Small intestine (tissue), 7 donors: Measurements from ENCODE around the gene ERFL. TPM values are rescaled to one million over a fixed set of nuclear protein-coding genes. Genes with fewer than 3 reads are reported as not detected.

Source experiments
- DNase-seq, 2 donors: peaks; one replicate each; pipeline versions ENCODE4 v3.0.0 to v3.0.0-alpha.2; 2013
- FAIRE-seq: peaks from 2 replicates; lab custom pipeline; 2012; peaks lifted over from hg19 to GRCh38; lab: Jason Lieb, UNC
- H3K27ac ChIP-seq, 3 donors: one replicate each; pipeline ENCODE4 v1.5.1; 2013; ENCODE audit warnings: low read length in 2 of 3, mild to moderate bottlenecking in 2 of 3, control low read depth in 1 of 3, inconsistent platforms in 1 of 3, low read depth in 1 of 3, moderate library complexity in 1 of 3
- H3K27me3 ChIP-seq, 3 donors: one replicate each; pipeline ENCODE4 v1.6.1; 2013; ENCODE audit warnings: low read length in 3 of 3, inconsistent platforms in 1 of 3; ENCODE audit not compliant: control insufficient read depth in 3 of 3, insufficient read depth in 3 of 3
- H3K36me3 ChIP-seq, 3 donors: one replicate each; pipeline ENCODE4 v1.6.1; 2013; ENCODE audit warnings: low read length in 3 of 3, inconsistent platforms in 1 of 3, low read depth in 1 of 3, mild to moderate bottlenecking in 1 of 3, moderate library complexity in 1 of 3; ENCODE audit not compliant: control insufficient read depth in 3 of 3, insufficient read depth in 2 of 3
- H3K4me1 ChIP-seq, 3 donors: one replicate each; pipeline ENCODE4 v1.6.1; 2013; ENCODE audit warnings: low read length in 2 of 3, inconsistent platforms in 1 of 3, low read depth in 1 of 3, mild to moderate bottlenecking in 1 of 3, moderate library complexity in 1 of 3; ENCODE audit not compliant: control insufficient read depth in 3 of 3, insufficient read depth in 2 of 3
- H3K4me3 ChIP-seq, 3 donors: one replicate each; pipeline ENCODE4 v1.5.1; 2013; ENCODE audit warnings: low read length in 3 of 3, control low read depth in 1 of 3, inconsistent platforms in 1 of 3, low read depth in 1 of 3, mild to moderate bottlenecking in 1 of 3, moderate library complexity in 1 of 3
- H3K9me3 ChIP-seq, 2 donors: one replicate each; pipeline ENCODE4 v1.6.1; 2013; ENCODE audit warnings: low read depth in 1 of 2, low read length in 1 of 2; ENCODE audit not compliant: control insufficient read depth in 2 of 2, insufficient read depth in 1 of 2
- WGBS, 3 donors: extraction: QIAGEN DNeasy Blood & Tissue Kit; methylation state at CpG; one replicate each; pipeline ENCODE4 v1.1.7; 2013; 5-methylcytosine and 5-hydroxymethylcytosine counted together
- polyA plus RNA-seq, 4 donors: library from polyadenylated mRNA; stranded (reverse) in 3 of 4; unstranded in 1 of 4; fragments of 200-250 nt in 3 of 4; fragments of 120-200 nt in 1 of 4; gene quantifications; one replicate each; pipeline versions ENCODE4 v1.2.1 to v1.2.3, GENCODE V29; 2013
- donor health status: healthy with polysubstance abuse.
- donor health status: control.
- donor health status: control.
- donor health status: Bipolar disorder and iron deficiency.
- donor health status: healthy.

The ERFL gene
- polyA plus RNA-seq, 4 donors = 0.04 to 0.21 TPM; not detected in 2

DNA sequence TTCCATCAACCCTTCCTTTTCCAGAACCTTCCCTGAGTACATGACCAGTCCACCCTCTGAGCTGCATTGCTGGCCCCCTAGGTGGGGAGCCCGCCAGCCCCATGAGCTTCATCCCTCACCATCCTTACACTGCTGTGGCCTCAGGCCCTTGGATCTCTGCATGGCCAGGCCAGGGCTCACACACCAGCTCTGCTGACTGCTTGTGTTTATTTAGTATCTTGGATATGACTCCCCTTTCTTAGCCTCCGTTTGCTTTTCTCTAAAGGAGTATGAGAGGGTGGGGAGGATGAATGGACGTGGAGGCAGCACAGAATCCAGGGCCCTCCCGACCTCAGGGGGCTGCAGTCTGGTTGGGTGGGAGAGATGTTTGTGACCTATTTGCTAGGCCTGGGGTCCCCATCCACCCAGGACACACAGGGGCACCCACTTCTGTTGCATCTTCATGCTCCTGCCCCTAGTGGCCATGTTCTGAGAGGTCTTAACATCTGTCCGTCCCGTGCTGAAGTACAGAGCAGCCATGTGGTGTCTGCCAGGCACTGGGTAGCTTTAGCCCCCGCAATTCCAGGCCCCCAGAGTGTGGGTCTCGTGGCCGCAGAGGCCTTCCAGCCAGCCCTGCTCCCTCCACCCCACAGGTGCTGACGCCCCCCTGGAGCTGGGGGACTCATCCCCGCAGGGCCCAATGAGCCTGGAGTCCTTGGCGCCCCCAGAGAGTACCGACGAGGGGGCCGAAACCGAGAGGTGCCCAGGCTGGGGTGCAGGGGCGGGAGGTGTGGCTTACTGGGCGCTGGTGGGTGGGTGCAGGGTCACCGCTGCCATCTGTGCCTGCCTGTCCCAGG lies 32.3 kb downstream of the ERFL start:
- H3K4me3 ChIP-seq = no peak overlapping the region
- no peaks in the 10 kb centered on the region for H3K4me1 ChIP-seq
- 81 to 89% (median 82%) methylated on average over 11 to 19 of the region's 19 CpGs for WGBS, 3 donors
- H3K9me3 ChIP-seq = no peaks in the 10 kb centered on the region
- no peaks in the 10 kb centered on the region for H3K27me3 ChIP-seq
- FAIRE-seq (no peak), DNase-seq (no peak)
- peaks cover 10 to 73% (median 24%) of the 10 kb centered on the region in 3 donors for H3K36me3 ChIP-seq
- H3K27ac ChIP-seq = no peak overlapping the region

DNA sequence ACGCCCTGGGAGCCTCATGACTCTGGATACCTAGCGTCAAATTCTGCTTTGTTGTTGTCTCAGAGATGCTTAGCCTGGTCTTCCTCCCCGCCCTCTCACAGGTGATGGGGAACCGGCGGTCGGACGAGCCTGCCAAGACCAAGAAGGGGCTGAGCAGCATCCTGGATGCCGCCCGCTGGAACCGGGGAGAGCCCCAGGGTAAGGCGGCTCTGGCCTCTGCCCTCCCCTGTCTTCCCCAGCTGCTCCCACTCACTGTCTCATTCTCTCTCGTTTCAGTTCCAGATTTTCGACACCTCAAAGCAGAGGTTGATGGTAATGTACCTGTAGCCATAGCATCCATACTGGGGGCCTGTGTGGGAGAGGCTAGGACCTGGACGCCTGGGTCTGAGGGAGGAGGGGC lies 33.9 kb downstream of the ERFL start:
- FAIRE-seq (no peak), DNase-seq (no peak)
- H3K9me3 ChIP-seq = no peaks in the 10 kb centered on the region
- H3K36me3 ChIP-seq = peaks cover 9 to 76% (median 19%) of the 10 kb centered on the region in 3 donors
- H3K4me3 ChIP-seq = no peak overlapping the region
- no peak overlapping the region for H3K27ac ChIP-seq
- H3K4me1 ChIP-seq = no peaks in the 10 kb centered on the region
- no peaks in the 10 kb centered on the region for H3K27me3 ChIP-seq
- 83 to 90% (median 85%) methylated on average over 14 of the region's 14 CpGs for WGBS, 3 donors

DNA sequence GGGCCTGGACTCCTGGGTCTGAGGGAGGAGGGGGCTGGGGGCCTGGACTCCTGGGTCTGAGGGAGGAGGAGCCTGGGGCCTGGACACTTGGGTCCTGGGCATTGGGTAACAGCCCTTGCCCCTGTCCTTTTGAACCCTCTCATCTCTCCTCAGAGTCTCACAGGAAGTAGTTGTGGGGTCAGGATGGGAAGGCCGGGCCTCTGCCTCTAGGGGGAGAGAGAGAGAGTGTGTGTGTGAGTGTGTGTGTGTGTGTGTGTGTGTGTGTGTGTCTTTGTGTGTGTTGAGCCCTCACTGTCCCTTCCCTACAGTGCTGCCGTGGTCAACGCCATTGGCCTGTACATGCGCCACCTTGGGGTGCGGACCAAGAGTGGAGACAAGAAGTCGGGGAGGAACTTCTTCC lies 34.4 kb downstream of the ERFL start:
- H3K27ac ChIP-seq = no peak overlapping the region
- no peaks in the 10 kb centered on the region for H3K4me1 ChIP-seq
- 71 to 85% (median 82%) methylated on average over 5 to 6 of the region's 6 CpGs for WGBS, 3 donors
- H3K27me3 ChIP-seq = no peaks in the 10 kb centered on the region
- no peaks in the 10 kb centered on the region for H3K9me3 ChIP-seq
- DNase-seq = no peak
- H3K4me3 ChIP-seq = no peak overlapping the region
- no peak for FAIRE-seq
- peaks cover 10 to 78% (median 20%) of the 10 kb centered on the region in 3 donors for H3K36me3 ChIP-seq

DNA sequence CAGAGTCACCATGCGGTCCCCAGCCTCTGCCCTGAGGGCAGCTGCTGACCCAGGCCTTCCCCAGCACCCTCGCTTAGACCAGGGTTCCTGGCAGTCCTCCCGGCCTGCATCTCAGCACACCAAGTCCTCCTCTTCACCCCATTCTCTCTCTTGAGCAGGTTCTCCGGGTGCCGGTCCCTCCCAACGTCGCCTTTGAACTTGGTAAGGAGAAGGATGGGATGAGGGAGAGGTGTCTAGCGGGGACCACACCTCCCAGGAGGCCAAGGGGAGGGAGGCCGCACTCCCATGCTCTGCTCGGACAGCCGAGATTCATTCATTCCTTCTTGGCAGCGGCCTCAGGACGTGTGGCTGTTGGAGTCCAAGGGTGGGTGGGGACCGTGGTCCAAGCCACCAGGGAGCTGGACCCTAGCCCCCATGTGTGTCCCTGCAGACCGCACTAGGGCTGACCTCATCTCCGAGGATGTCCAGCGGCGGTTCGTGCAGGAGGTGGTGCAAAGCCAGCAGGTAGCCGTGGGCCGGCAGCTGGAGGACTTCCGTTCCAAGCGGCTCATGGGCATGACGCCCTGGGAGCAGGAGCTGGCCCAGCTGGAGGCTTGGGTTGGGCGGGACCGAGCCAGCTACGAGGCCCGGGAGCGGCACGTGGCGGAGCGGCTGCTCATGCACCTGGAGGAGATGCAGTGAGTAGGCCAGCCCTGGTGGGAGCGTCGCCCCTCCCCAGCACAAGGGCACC lies 35.9 kb downstream of the ERFL start:
- Histone ChIP-seq H3K27ac (no peak overlapping the region), H3K4me3 (no peak overlapping the region), H3K9me3 (no peaks in the 10 kb centered on the region), H3K27me3 (no peaks in the 10 kb centered on the region), H3K4me1 (peaks cover 0 to 9% (median 0%) of the 10 kb centered on the region in 3 donors), H3K36me3 (peaks cover 7 to 77% (median 17%) of the 10 kb centered on the region in 3 donors)
- DNase-seq (no peak), FAIRE-seq (no peak)
- 88 to 92% (median 90%) methylated on average over 30 to 34 of the region's 34 CpGs for WGBS, 3 donors

DNA sequence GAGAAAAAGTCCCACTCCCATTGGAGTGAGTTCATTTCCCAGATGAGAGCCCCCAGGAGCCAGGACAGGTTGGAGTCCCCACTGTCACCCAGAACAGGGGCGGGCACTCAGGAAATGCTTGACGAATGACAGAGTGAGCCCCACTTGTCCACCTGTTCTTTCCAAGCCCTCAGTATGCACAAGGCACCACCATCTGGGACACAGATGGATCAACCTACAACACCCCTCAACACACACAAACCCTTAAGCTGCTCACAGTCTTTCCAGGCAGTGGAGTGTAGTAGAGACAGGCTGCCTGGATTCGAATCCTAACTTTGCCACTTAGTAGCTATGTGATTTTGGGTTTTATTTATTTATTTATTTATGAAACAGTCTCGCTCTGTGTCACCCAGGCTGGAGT lies 37.3 kb downstream of the ERFL start:
- FAIRE-seq (no peak), DNase-seq (no peak)
- H3K9me3 ChIP-seq = no peaks in the 10 kb centered on the region
- H3K36me3 ChIP-seq = peaks cover 7 to 69% (median 12%) of the 10 kb centered on the region in 3 donors
- H3K4me3 ChIP-seq = no peak overlapping the region
- no peaks in the 10 kb centered on the region for H3K27me3 ChIP-seq
- H3K4me1 ChIP-seq = peaks cover 0 to 17% (median 2%) of the 10 kb centered on the region in 3 donors
- 94 to 96% (median 95%) methylated on average over 4 of the region's 4 CpGs for WGBS, 3 donors
- H3K27ac ChIP-seq = no peak overlapping the region

DNA sequence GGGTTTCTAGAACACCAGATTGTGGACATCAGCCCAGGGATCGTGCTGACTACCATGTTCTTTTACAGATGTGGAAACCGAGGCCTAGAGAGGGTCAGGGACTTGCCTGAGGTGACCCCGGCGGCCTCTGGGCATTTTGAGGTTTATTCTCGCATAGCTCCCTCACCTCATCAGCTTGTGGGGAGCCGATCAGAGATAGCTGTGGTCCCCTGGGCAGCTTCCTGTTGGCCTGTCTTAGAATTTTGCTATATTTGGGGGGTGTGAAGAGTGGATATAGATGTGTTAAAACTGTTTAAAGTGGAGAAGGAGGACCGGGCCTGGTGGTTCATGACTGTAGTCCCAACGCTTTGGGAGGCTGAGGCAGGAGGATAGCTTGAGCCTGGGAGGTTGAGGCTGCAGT lies 38.4 kb downstream of the ERFL start:
- peaks cover 3 to 24% (median 7%) of the 10 kb centered on the region in 3 donors for H3K4me1 ChIP-seq
- H3K9me3 ChIP-seq = no peaks in the 10 kb centered on the region
- 78 to 88% (median 85%) methylated on average over 8 of the region's 8 CpGs for WGBS, 3 donors
- no peaks in the 10 kb centered on the region for H3K27me3 ChIP-seq
- no peak overlapping the region for H3K27ac ChIP-seq
- no peak for DNase-seq
- peaks cover 5 to 58% (median 7%) of the 10 kb centered on the region in 3 donors for H3K36me3 ChIP-seq
- no peak overlapping the region for H3K4me3 ChIP-seq
- FAIRE-seq = no peak

DNA sequence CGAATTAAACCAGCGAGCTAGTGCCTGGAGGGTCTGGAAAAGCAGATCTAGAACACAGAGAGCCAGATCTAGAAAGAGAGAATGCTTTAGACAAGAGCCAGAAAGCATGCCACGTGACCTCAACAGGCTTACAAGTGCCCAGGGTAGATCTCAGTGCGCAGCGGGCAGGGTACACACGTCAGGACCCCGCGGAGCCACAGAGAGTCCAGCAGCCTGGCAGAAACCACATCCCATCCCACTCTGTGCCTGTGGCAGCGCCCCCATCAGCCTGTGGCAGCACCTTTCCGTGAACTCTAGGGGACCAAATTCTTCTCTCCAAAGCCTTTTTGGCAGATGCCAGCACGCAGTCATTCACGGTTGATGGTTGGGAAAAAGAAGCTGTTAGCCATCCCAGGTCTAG lies 39.3 kb downstream of the ERFL start:
- Histone ChIP-seq H3K36me3 (peaks cover 2 to 49% (median 5%) of the 10 kb centered on the region in 3 donors), H3K4me3 (no peak overlapping the region), H3K27ac (no peak overlapping the region), H3K4me1 (peaks cover 4 to 28% (median 7%) of the 10 kb centered on the region in 3 donors), H3K27me3 (no peaks in the 10 kb centered on the region), H3K9me3 (no peaks in the 10 kb centered on the region)
- no peak for FAIRE-seq
- WGBS, 3 donors = 82 to 90% (median 86%) methylated on average over 12 of the region's 12 CpGs
- no peak for DNase-seq

DNA sequence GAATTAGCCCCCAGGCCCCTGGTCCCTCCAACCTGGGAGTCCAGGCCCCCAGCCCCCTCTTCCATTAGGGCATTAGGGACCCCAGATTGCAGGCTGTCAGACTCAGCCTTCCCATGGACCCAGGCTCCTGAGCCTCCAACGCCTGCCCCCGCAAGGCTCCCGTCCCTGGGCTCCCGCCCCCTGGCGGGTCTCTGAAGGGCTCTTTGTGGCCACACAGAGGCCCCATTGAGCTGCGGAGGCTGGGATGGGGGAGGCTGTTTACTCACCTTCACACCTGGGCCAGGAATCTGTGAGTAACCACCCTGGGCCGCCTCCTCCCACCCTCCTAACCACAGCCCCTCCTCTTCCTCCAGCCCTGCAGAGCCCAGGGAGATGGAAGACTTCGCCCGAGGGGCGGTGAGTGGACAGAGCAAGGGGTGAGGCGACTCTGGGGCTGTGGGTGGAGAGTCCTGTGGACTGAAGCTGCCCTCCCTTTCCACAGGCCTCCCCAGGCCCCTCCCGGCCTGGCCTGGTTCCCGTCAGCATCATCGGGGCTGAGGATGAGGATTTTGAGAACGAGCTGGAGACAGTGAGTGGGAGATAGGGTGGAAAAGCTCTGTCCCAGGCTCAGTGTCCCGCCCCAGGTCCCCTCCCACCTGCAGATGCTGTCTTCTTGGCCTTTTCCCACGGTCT lies 40.4 kb downstream of the ERFL start:
- peak overlapping the region in 2 of 3 donors; percentile 20 to 46 for H3K4me3 ChIP-seq
- peaks cover 0 to 5% (median 0%) of the 10 kb centered on the region in 3 donors for H3K27me3 ChIP-seq
- no peaks in the 10 kb centered on the region for H3K9me3 ChIP-seq
- peaks cover 4 to 32% (median 7%) of the 10 kb centered on the region in 3 donors for H3K4me1 ChIP-seq
- peak; percentile 63 to 79 for DNase-seq
- H3K36me3 ChIP-seq = peaks cover 2 to 44% (median 5%) of the 10 kb centered on the region in 3 donors
- H3K27ac ChIP-seq = peak overlapping the region; percentile 46 to 82 (median 56)
- no peak for FAIRE-seq
- WGBS, 3 donors = 25 to 41% (median 28%) methylated on average over 17 of the region's 17 CpGs
